ENCODE results near the gene RNU6-9. TPM values are rescaled to one million over a fixed set of nuclear protein-coding genes. Genes with fewer than 3 reads are reported as not detected.

RNU6-9 gene
- total RNA-seq, 1 donor from 2014 or later, result not detected

GRCh38 chr19:892243-892893 is 916 bp upstream of the RNU6-9 start:
- Mint-ChIP-seq H3K4me3 (ENCODE audit: unreplicated experiment) (peak overlapping the region; percentile 82), H3K9me3 (ENCODE audit: low read depth) (no peaks in the 10 kb centered on the region), H3K4me1 (ENCODE audit: low read depth) (peaks cover 16% of the 10 kb centered on the region), H3K36me3 (ENCODE audit: low read depth) (peaks cover 5% of the 10 kb centered on the region), H3K27me3 (ENCODE audit: low read depth) (no peaks in the 10 kb centered on the region), H3K27ac (ENCODE audit: unreplicated experiment) (peak overlapping the region; percentile 51)
- DNase-seq (ENCODE audit: low spot score), result no peak
- no peak for TF ChIP-seq CTCF (IDR thresholded peaks at IDR 0.05)

GRCh38 chr19:896434-896833 is 3.1 kb downstream of the RNU6-9 start:
- Mint-ChIP-seq H3K9me3 (ENCODE audit: low read depth) (no peaks in the 10 kb centered on the region), H3K4me1 (ENCODE audit: low read depth) (peaks cover 11% of the 10 kb centered on the region), H3K27me3 (ENCODE audit: low read depth) (no peaks in the 10 kb centered on the region), H3K27ac (ENCODE audit: unreplicated experiment) (peak overlapping the region; percentile 27), H3K36me3 (ENCODE audit: low read depth) (peaks cover 6% of the 10 kb centered on the region), H3K4me3 (ENCODE audit: unreplicated experiment) (no peak overlapping the region)
- DNase-seq (ENCODE audit: low spot score), result no peak
- TF ChIP-seq CTCF (IDR thresholded peaks at IDR 0.05), result no peak

GRCh38 chr19:896999-897398 is 3.7 kb downstream of the RNU6-9 start:
- Mint-ChIP-seq H3K27ac (ENCODE audit: unreplicated experiment) (peak overlapping the region; percentile 27), H3K27me3 (ENCODE audit: low read depth) (no peaks in the 10 kb centered on the region), H3K36me3 (ENCODE audit: low read depth) (peaks cover 6% of the 10 kb centered on the region), H3K9me3 (ENCODE audit: low read depth) (no peaks in the 10 kb centered on the region), H3K4me1 (ENCODE audit: low read depth) (peaks cover 11% of the 10 kb centered on the region), H3K4me3 (ENCODE audit: unreplicated experiment) (no peak overlapping the region)
- no peak for TF ChIP-seq CTCF (IDR thresholded peaks at IDR 0.05)
- DNase-seq (ENCODE audit: low spot score), result no peak

- no peaks in the 10 kb centered on the region for H3K9me3 Mint-ChIP-seq (ENCODE audit: low read depth)
- H3K4me3 Mint-ChIP-seq (ENCODE audit: unreplicated experiment), result no peak overlapping the region
- no peaks in the 10 kb centered on the region for H3K27me3 Mint-ChIP-seq (ENCODE audit: low read depth)
- peaks cover 6% of the 10 kb centered on the region for H3K36me3 Mint-ChIP-seq (ENCODE audit: low read depth)
- H3K4me1 Mint-ChIP-seq (ENCODE audit: low read depth), result peaks cover 8% of the 10 kb centered on the region
- peak; percentile 41 for TF ChIP-seq CTCF (IDR thresholded peaks at IDR 0.05)
- H3K27ac Mint-ChIP-seq (ENCODE audit: unreplicated experiment), result no peak overlapping the region
- peak; percentile 93 for DNase-seq (ENCODE audit: low spot score)
These were observed 4.3 kb downstream of the RNU6-9 start for GRCh38 chr19:897442-898039.

GRCh38 chr19:898663-899062 is 5.4 kb downstream of the RNU6-9 start:
- DNase-seq (ENCODE audit: low spot score), result peak; percentile 77
- Mint-ChIP-seq H3K4me3 (ENCODE audit: unreplicated experiment) (no peak overlapping the region), H3K27me3 (ENCODE audit: low read depth) (no peaks in the 10 kb centered on the region), H3K36me3 (ENCODE audit: low read depth) (peaks cover 6% of the 10 kb centered on the region), H3K27ac (ENCODE audit: unreplicated experiment) (no peak overlapping the region), H3K9me3 (ENCODE audit: low read depth) (no peaks in the 10 kb centered on the region), H3K4me1 (ENCODE audit: low read depth) (peaks cover 2% of the 10 kb centered on the region)
- no peak for TF ChIP-seq CTCF (IDR thresholded peaks at IDR 0.05)
